Spleen (tissue), 11 donors: ENCODE results near the gene PEX11B. TPM values are rescaled to one million over a fixed set of nuclear protein-coding genes. Genes with fewer than 3 reads are reported as not detected.

Source experiments
- DNase-seq: peaks from one replicate; pipeline ENCODE4 v3.0.0-alpha.2; 2020
- H3K27ac ChIP-seq, 8 donors: fragments of 200-600 bp; sonication (generic) in 7 of 8; 1 replicate in 4 of 8; 2 replicates in 4 of 8; pipeline versions ENCODE4 v1.5.0 to v1.8.0; 2016 to 2021; ENCODE audit warnings: inconsistent platforms in 4 of 8, mild to moderate bottlenecking in 4 of 8, moderate library complexity in 1 of 8
- H3K27me3 ChIP-seq, 7 donors: fragments of 200-600 bp; sonication (generic) in 6 of 7; replicated peaks in 1 of 7; 1 replicate in 4 of 7; 2 replicates in 3 of 7; pipeline versions ENCODE4 v1.5.0 to v1.8.0; 2016 to 2021; ENCODE audit warnings: inconsistent platforms in 3 of 7, mild to moderate bottlenecking in 1 of 7
- H3K36me3 ChIP-seq, 6 donors: fragments of 200-600 bp; sonication (generic) in 5 of 6; 1 replicate in 4 of 6; 2 replicates in 2 of 6; pipeline versions ENCODE4 v1.5.0 to v1.8.0; 2016 to 2021; ENCODE audit warnings: inconsistent platforms in 2 of 6
- H3K4me1 ChIP-seq, 6 donors: fragments of 200-600 bp; sonication (generic) in 5 of 6; 1 replicate in 3 of 6; 2 replicates in 3 of 6; pipeline versions ENCODE4 v1.5.0 to v1.8.0; 2016 to 2021; ENCODE audit warnings: inconsistent platforms in 3 of 6
- H3K4me3 ChIP-seq, 8 donors: fragments of 200-600 bp; sonication (generic) in 7 of 8; 1 replicate in 4 of 8; 2 replicates in 4 of 8; pipeline versions ENCODE4 v1.5.0 to v1.8.0; 2016 to 2021; ENCODE audit warnings: inconsistent platforms in 4 of 8, mild to moderate bottlenecking in 4 of 8, moderate library complexity in 2 of 8
- H3K9me3 ChIP-seq, 8 donors: fragments of 200-600 bp; sonication (generic) in 7 of 8; 1 replicate in 4 of 8; 2 replicates in 4 of 8; pipeline versions ENCODE4 v1.5.0 to v1.8.0; 2016 to 2021; ENCODE audit warnings: inconsistent platforms in 4 of 8
- CTCF ChIP-seq, 11 experiments: fragments of 200-600 bp in 7 of 11; fragments of 450-650 bp in 4 of 11; sonication (generic) in 4 of 11; IDR thresholded peaks in 8 of 11; conservative IDR thresholded peaks in 3 of 11; 1 replicate in 7 of 11; 2 replicates in 4 of 11; pipeline versions ENCODE4 v1.4.0 to v1.8.0; 2016 to 2021; ENCODE audit warnings: antibody characterized with exemption in 11 of 11, inconsistent platforms in 4 of 11, mild to moderate bottlenecking in 1 of 11
- POLR2A ChIP-seq, 3 donors: fragments of 450-650 bp; IDR thresholded peaks; one replicate each; pipeline ENCODE4 v1.5.1; 2017; ENCODE audit warnings: antibody characterized with exemption in 3 of 3, mild to moderate bottlenecking in 1 of 3
- POLR2AphosphoS5 ChIP-seq, 3 donors: sonication (generic); formaldehyde crosslinking; IDR thresholded peaks; one replicate each; pipeline ENCODE4 v1.5.1; 2017; ENCODE audit warnings: antibody characterized with exemption in 3 of 3
- WGBS, 5 donors: extraction: QIAGEN DNeasy Blood & Tissue Kit in 3 of 5; methylation state at CpG; one replicate each; pipeline versions ENCODE4 v1.1.5 to v1.1.7; 2013 to 2018; 5-methylcytosine and 5-hydroxymethylcytosine counted together
- intact Hi-C: fragments of 100-400 bp; cut with DNase I; formaldehyde crosslinking; loops from one replicate; pipeline ENCODE4 v1.15.0; 2023; ENCODE audit warnings: low total_unique reads
- polyA plus RNA-seq, 3 donors: library from polyadenylated mRNA; stranded (reverse); fragments of 200-250 nt; gene quantifications; one replicate each; pipeline ENCODE4 v1.2.1, GENCODE V29; 2013
- total RNA-seq, 7 donors: library from RNA; depleted of rRNA in 3 of 7; stranded (reverse); fragments of >200 nt in 3 of 7; fragmentation: NEBNext Ultra II Directional in 4 of 7; extraction: Animal tissue kit (Norgen Biotek cat#: 25700) in 4 of 7; gene quantifications; one replicate each; pipeline versions ENCODE4 v1.1.0 to v1.2.1, GENCODE V29; 2016 to 2021
- donor health status: healthy with polysubstance abuse.
- donor health status: DM: no; HTN: no; CAD: no; lungs with moderate emphysema.
- donor health status: DM: no; HTN: no; CAD: no.
- donor health status: Bipolar disorder and iron deficiency.
- donor health status: healthy.
- donor health status: DM: no; HTN: no; CAD: no.
- donor health status: DM: yes; HTN: yes; CAD: no.

PEX11B gene
- total and polyA plus RNA-seq, 10 donors, result 20.3 to 35.4 (median 27.4) TPM

GRCh38 chr1:145959957-145960467, 41.5 kb upstream of the PEX11B start:
- Histone ChIP-seq H3K9me3 (no peaks in the 10 kb centered on the region), H3K27me3 (peaks cover 0 to 14% (median 0%) of the 10 kb centered on the region in 7 donors), H3K4me1 (peaks cover 47 to 94% (median 82%) of the 10 kb centered on the region in 6 donors), H3K4me3 (peak overlapping the region; percentile 44 to 80 (median 58)), H3K36me3 (no peaks in the 10 kb centered on the region), H3K27ac (peak overlapping the region; percentile 85 to 98 (median 90))
- no peak for DNase-seq
- TF ChIP-seq POLR2A (IDR thresholded peaks at IDR 0.05) (no peak), CTCF (IDR thresholded peaks at IDR 0.05 in 8 of 11, conservative IDR thresholded peaks at IDR 0.05 in 3 of 11) (no peak), POLR2AphosphoS5 (IDR thresholded peaks at IDR 0.05) (no peak)
- whole genome bisulfite sequencing, 5 donors, result 12 to 36% (median 16%) methylated on average over 3 to 12 of the region's 12 CpGs
- intact Hi-C loops, result no loop called here

DNA sequence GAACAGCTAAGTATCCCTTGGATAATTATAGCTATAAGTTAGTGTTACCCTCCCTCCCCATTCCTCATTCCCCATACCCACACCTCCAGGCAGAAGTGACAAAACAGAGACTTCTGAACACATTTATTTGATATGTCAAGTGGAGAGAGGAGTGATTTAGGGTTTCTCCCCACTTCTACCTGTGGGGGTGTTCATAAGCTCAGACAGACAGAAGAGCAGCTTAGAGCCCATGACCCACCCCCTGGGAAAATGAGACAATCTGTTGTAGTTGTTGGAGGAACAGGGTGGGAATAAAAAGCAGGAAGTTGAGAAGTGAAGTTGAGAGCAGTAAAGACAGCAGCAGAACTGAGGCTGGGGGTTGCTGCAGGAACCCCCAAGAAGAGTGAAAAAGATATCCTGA, 40.8 kb upstream of the PEX11B start:
- DNase-seq, result no peak
- Histone ChIP-seq H3K27ac (peak overlapping the region in 6 of 8 donors; percentile 87 to 98 (median 94)), H3K27me3 (peaks cover 0 to 14% (median 0%) of the 10 kb centered on the region in 7 donors), H3K36me3 (no peaks in the 10 kb centered on the region), H3K4me1 (peaks cover 48 to 96% (median 87%) of the 10 kb centered on the region in 6 donors), H3K4me3 (no peak overlapping the region), H3K9me3 (no peaks in the 10 kb centered on the region)
- intact Hi-C loops, result no loop called here
- TF ChIP-seq POLR2AphosphoS5 (IDR thresholded peaks at IDR 0.05) (no peak), CTCF (IDR thresholded peaks at IDR 0.05 in 8 of 11, conservative IDR thresholded peaks at IDR 0.05 in 3 of 11) (no peak), POLR2A (IDR thresholded peaks at IDR 0.05) (no peak)

DNA sequence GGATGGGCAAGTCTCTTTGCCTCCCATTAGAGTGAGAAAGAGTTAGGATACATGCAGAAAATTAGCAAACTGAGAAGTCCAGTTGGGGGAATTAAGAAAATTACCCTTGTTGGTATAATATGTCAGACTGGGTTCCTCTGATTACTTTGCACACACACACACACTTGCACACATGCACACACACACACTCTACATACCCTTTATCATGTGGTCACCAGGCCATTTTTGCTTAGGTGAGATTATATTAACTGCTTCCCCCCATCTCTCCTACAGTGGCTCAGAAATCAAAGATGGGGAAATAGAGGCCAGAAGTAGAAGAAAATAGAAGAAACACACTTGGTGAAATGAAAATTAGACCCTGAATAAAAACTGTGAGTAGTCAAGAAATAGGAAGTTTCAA, 40.2 kb upstream of the PEX11B start:
- no peak for TF ChIP-seq POLR2AphosphoS5 (IDR thresholded peaks at IDR 0.05)
- TF ChIP-seq POLR2A (IDR thresholded peaks at IDR 0.05), result no peak
- no peak for TF ChIP-seq CTCF (IDR thresholded peaks at IDR 0.05 in 8 of 11, conservative IDR thresholded peaks at IDR 0.05 in 3 of 11)
- Histone ChIP-seq H3K27ac (peak overlapping the region in 7 of 8 donors; percentile 87 to 99 (median 96)), H3K27me3 (peaks cover 0 to 14% (median 0%) of the 10 kb centered on the region in 7 donors), H3K4me1 (peaks cover 45 to 96% (median 88%) of the 10 kb centered on the region in 6 donors), H3K4me3 (no peak overlapping the region), H3K36me3 (no peaks in the 10 kb centered on the region), H3K9me3 (no peaks in the 10 kb centered on the region)
- no peak for DNase-seq
- intact Hi-C loops, result no loop called here

GRCh38 chr1:145957443-145958319, 39.2 kb upstream of the PEX11B start, which contains the start of gene LIX1L:
Gene LIX1L (minus strand): TSS chr1:145958017. CDS start chr1:145957927, 90 bp downstream.
- TF ChIP-seq POLR2AphosphoS5 (IDR thresholded peaks at IDR 0.05) (peak; percentile 96 to 99 (median 98)), POLR2A (IDR thresholded peaks at IDR 0.05) (peak; percentile 38 to 81 (median 62)), CTCF (IDR thresholded peaks at IDR 0.05 in 8 of 11, conservative IDR thresholded peaks at IDR 0.05 in 3 of 11) (peak in 2 of 11 experiments; percentile 18 to 28)
- peak; percentile 99 for DNase-seq
- Histone ChIP-seq H3K9me3 (no peaks in the 10 kb centered on the region), H3K27ac (peak within 1 kb of the TSS; percentile 76 to 99 (median 96)), H3K4me3 (peak within 1 kb of the TSS; percentile 50 to 91 (median 80)), H3K27me3 (peaks cover 0 to 14% (median 0%) of the 10 kb centered on the region in 7 donors), H3K4me1 (peaks cover 34 to 95% (median 81%) of the 10 kb centered on the region in 6 donors), H3K36me3 (peaks cover 0 to 4% (median 0%) of the 10 kb centered on the region in 6 donors)
- intact Hi-C loops, result no loop called here
- 0 to 1% (median 0%) methylated on average over 27 to 60 of the region's 60 CpGs for WGBS, 5 donors
